Osteoblast (primary cell): ENCODE measurements around the gene ZNF622. TPM values are rescaled to one million over a fixed set of nuclear protein-coding genes. Genes with fewer than 3 reads are reported as not detected.

Source experiments
- DNase-seq: peaks from one replicate; pipeline ENCODE4 v3.0.0; 2011; ENCODE audit warnings: low spot score, mixed read lengths; ENCODE audit not compliant: insufficient read length; ENCODE audit errors: missing footprints
- H2AFZ ChIP-seq: 2 replicates; pipeline ENCODE4 v1.6.0; 2011; ENCODE audit warnings: mild to moderate bottlenecking, low read length
- H3K27ac ChIP-seq: 2 replicates; pipeline ENCODE4 v1.5.1; 2011; ENCODE audit warnings: mild to moderate bottlenecking, low read depth, low read length, moderate library complexity
- H3K27me3 ChIP-seq: 2 replicates; pipeline ENCODE4 v1.6.0; 2012; ENCODE audit warnings: mild to moderate bottlenecking, control low read depth, inconsistent platforms, low read length, moderate library complexity; ENCODE audit not compliant: insufficient read depth
- H3K36me3 ChIP-seq: 2 replicates; pipeline ENCODE4 v1.5.1; 2011; ENCODE audit warnings: mild to moderate bottlenecking, low read length, control low read depth, moderate library complexity; ENCODE audit not compliant: insufficient read depth
- H3K4me1 ChIP-seq: 2 replicates; pipeline ENCODE4 v1.5.1; 2011; ENCODE audit warnings: mild to moderate bottlenecking, low read length, control low read depth, moderate library complexity; ENCODE audit not compliant: insufficient read depth
- H3K4me2 ChIP-seq: 2 replicates; pipeline ENCODE4 v1.6.0; 2011; ENCODE audit warnings: mild to moderate bottlenecking, low read length; ENCODE audit not compliant: insufficient read depth
- H3K4me3 ChIP-seq: fragments of 200-600 bp; sonication (generic); 3 replicates; pipeline ENCODE4 v1.5.1; 2012; ENCODE audit warnings: mild to moderate bottlenecking, low read length, inconsistent platforms; ENCODE audit not compliant: insufficient read depth
- H3K79me2 ChIP-seq: 2 replicates; pipeline ENCODE4 v1.6.0; 2012; ENCODE audit warnings: mild to moderate bottlenecking, low read length, control low read depth, inconsistent platforms; ENCODE audit not compliant: insufficient read depth
- H3K9me3 ChIP-seq: 2 replicates; pipeline ENCODE4 v1.5.1; 2011; ENCODE audit warnings: low read depth, low read length, control low read depth
- H4K20me1 ChIP-seq: 2 replicates; pipeline ENCODE4 v1.6.0; 2012; ENCODE audit warnings: mild to moderate bottlenecking, low read length, control low read depth; ENCODE audit not compliant: insufficient read depth
- CTCF ChIP-seq: IDR thresholded peaks from 2 replicates; pipeline ENCODE4 v1.5.1; 2011; ENCODE audit warnings: mild to moderate bottlenecking, low read depth, low read length, moderate library complexity; ENCODE audit errors: extremely low read depth
- total RNA-seq: library from RNA; depleted of rRNA; stranded (reverse); fragments of >200 nt; gene quantifications from 2 replicates; pipeline ENCODE4 v1.2.3, GENCODE V29; 2012

Gene ZNF622
- 67.2 and 69.8 TPM in 2 replicates for total RNA-seq

GRCh38 chr5:16465544-16466432 lies at the start of gene ZNF622:
ZNF622 (minus strand) TSS chr5:16465800; CDS start chr5:16465665, 135 bp downstream.
- no peaks in the 10 kb centered on the region for H3K9me3 ChIP-seq
- peak within 1 kb of the TSS; percentile 80 for H3K27ac ChIP-seq
- peaks cover 26% of the 10 kb centered on the region for H3K36me3 ChIP-seq
- peak within 1 kb of the TSS; percentile 97 for H3K4me3 ChIP-seq
- no peak for TF ChIP-seq CTCF
- DNase-seq = peak; percentile 95
- peaks cover 80% of the 10 kb centered on the region for H3K79me2 ChIP-seq
- peak within 1 kb of the TSS; percentile 98 for H2AFZ ChIP-seq
- H4K20me1 ChIP-seq = peaks cover 27% of the 10 kb centered on the region
- no peaks in the 10 kb centered on the region for H3K27me3 ChIP-seq
- H3K4me1 ChIP-seq = peaks cover 52% of the 10 kb centered on the region
- H3K4me2 ChIP-seq = peak within 1 kb of the TSS; percentile 93

- no peak overlapping the region for H2AFZ ChIP-seq
- H3K79me2 ChIP-seq = no peaks in the 10 kb centered on the region
- H4K20me1 ChIP-seq = no peaks in the 10 kb centered on the region
- no peak for DNase-seq
- no peak overlapping the region for H3K4me3 ChIP-seq
- H3K9me3 ChIP-seq = no peaks in the 10 kb centered on the region
- H3K4me1 ChIP-seq = peaks cover 12% of the 10 kb centered on the region
- TF ChIP-seq CTCF = no peak
- no peak overlapping the region for H3K27ac ChIP-seq
- no peak overlapping the region for H3K4me2 ChIP-seq
- no peaks in the 10 kb centered on the region for H3K27me3 ChIP-seq
- no peaks in the 10 kb centered on the region for H3K36me3 ChIP-seq
Measured at GRCh38 chr5:16510098-16510497, 44.5 kb upstream of the ZNF622 start.

- no peaks in the 10 kb centered on the region for H3K79me2 ChIP-seq
- no peaks in the 10 kb centered on the region for H4K20me1 ChIP-seq
- peaks cover 12% of the 10 kb centered on the region for H3K4me1 ChIP-seq
- H2AFZ ChIP-seq = peak overlapping the region; percentile 66
- peak overlapping the region; percentile 56 for H3K4me2 ChIP-seq
- no peak for DNase-seq
- H3K27ac ChIP-seq = no peak overlapping the region
- no peaks in the 10 kb centered on the region for H3K36me3 ChIP-seq
- no peaks in the 10 kb centered on the region for H3K9me3 ChIP-seq
- no peak overlapping the region for H3K4me3 ChIP-seq
- no peaks in the 10 kb centered on the region for H3K27me3 ChIP-seq
- no peak for TF ChIP-seq CTCF
Measured at GRCh38 chr5:16508730-16509531, 43.3 kb upstream of the ZNF622 start.

- no peak overlapping the region for H3K27ac ChIP-seq
- no peak for DNase-seq
- peak overlapping the region; percentile 56 for H3K4me2 ChIP-seq
- peaks cover 12% of the 10 kb centered on the region for H3K4me1 ChIP-seq
- H4K20me1 ChIP-seq = no peaks in the 10 kb centered on the region
- H3K36me3 ChIP-seq = no peaks in the 10 kb centered on the region
- no peaks in the 10 kb centered on the region for H3K9me3 ChIP-seq
- no peak overlapping the region for H2AFZ ChIP-seq
- no peak for TF ChIP-seq CTCF
- no peak overlapping the region for H3K4me3 ChIP-seq
- H3K27me3 ChIP-seq = no peaks in the 10 kb centered on the region
- H3K79me2 ChIP-seq = no peaks in the 10 kb centered on the region
Measured at GRCh38 chr5:16507716-16508115, 42.1 kb upstream of the ZNF622 start.
